ENCODE results near the gene PCDH9.

PCDH9 gene

DNA sequence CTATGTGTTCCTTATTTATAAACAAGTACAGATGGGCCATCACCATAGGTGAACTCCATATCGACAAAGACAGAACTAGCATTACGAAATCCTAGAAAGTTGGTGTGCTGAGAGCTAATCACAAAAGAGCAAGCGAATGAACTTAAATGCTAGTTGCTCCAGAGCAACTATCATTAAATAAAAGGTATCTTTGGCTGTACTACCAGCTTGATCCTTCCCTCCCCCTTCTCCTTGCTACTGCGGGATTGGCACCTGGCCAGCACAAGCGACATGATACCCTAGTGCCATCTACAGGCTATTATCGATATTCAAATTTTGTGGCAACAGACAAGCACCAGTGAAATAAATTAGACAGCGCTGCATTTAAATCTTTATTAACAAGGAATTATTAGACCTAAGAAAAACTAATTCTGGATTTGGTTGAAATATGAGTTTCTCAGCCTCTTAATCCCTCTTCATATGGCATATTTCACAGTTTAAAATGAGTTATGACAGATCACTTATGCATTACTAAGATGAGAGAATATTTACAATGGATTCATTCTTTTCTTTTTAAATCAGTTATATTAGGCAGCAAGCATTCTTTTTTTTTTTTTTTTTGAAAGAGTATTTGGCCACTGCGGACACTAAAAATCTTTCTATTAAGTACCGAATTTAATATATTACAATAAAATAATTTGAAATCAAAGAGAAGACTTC is 5.8 kb downstream of the PCDH9 start:
- peak; percentile 92 for DNase-seq

DNA sequence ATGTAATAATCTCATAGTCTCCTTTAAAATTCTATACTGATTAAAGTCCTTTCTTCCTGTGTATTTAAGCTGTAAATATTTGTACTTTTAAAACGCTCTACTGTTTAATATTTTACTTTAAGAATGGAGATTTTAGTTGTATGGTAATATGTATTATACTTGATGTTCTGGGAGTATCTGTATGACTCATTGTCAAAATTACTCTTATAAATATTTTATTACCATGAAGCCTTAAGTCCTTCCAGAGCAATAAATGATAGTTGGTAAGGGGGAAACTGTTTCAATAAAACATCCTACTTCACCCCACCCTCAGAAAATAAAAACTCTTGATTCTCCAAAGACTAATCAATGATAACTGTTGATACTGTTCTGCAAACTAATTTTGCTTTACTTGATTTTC is 6.4 kb downstream of the PCDH9 start:
- DNase-seq, result no peak

DNA sequence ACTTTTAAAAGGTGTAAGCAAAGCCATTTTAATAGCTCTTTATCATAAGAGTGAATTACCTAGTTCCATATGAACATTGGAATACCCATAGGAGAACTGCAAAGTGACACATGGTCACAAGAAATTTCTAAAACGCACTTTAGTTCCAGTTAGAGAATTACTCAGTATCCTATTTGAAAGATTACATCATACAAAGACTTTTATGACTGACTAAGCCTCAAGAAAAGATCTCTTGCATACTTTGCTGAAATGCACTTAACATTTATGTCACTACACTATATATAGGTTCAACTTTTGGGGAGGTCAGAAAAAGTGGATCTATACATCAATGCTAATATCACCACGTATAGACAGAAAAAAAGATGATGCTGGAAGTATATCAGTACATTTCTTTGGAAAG is 7.1 kb downstream of the PCDH9 start:
- DNase-seq, result peak; percentile 20

DNA sequence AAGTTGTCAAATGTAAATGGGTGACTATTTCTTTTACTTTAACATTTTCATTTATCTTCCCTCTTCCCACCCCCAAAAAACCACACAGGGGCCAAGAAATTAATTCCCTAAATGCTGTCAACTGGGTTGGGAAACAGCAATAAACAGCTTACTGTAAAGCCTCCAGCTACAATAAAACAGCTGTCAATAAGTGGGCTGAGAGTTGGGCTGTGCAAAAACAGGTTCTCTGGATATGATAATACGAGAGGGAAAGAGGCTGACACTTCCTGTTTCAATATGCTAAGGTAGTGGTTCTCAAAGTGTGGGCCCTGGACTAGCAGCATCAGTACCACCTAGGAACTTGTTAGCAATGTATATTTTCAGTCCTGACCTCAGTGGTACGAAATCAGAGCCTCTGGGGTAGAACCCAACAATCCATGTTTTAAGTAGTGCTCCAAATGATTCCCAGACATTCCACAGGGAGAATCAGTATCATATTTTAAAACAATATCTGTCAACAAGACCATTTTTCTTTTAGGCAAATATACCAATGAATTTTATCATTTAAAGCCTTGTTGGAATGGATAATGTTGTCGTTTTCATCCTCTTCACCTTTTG is 8.4 kb downstream of the PCDH9 start:
- peak; percentile 57 for DNase-seq

DNA sequence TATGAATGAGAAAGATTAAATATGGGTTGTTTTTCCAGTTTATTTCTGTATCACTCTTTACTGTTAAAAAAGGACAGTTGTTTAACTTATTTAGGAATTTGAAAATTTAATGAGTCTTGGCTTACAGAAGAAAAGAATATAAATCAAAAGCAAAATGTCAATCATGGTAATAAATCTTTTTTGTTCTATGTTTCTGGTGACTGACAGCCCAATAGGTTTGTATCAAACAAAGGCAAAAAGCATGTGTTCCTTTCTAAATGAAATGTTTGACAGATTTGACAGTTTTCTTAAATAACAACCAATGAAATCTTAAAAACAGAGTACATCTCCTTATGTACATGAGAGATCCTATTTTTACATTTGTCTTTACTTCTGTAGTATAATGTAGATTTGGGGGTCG is 11.0 kb downstream of the PCDH9 start:
- DNase-seq, result no peak

DNA sequence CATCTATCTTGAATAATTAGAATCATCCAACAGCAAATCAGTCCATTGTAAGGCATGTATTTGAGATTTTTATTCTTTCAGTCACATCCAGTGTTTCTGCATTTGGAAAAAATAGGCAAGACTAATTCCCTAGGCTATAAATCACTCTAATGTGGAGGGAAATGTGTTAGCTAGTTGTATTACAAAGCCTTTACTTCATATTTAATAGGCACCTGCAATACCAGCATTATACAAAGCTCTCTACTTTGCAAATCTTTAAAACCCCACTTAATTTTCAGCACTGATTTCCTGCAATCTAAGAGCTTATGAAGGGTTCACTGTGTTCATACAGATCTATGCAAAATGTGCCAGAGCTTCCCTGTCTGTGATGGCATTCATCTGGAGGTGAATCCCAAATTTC is 12.3 kb downstream of the PCDH9 start:
- DNase-seq, result no peak

DNA sequence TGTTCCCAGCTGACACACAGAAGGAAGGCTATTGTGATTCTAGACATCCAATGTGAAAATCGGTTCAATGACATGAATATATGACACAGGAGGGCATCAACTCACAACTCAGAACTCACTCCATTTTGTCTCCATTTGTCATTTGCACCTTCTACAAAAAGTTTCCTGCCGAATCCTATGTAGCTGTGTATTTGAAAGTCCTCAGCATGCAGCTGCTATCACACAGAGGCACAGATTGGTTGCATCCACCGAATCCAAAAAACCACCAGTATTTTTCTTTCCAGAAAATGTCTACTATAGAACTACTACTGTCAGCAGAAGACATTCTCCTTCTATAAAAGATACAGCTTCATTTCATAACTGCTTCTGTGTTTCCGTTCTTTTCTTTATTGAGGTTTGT is 13.3 kb downstream of the PCDH9 start:
- no peak for DNase-seq

DNA sequence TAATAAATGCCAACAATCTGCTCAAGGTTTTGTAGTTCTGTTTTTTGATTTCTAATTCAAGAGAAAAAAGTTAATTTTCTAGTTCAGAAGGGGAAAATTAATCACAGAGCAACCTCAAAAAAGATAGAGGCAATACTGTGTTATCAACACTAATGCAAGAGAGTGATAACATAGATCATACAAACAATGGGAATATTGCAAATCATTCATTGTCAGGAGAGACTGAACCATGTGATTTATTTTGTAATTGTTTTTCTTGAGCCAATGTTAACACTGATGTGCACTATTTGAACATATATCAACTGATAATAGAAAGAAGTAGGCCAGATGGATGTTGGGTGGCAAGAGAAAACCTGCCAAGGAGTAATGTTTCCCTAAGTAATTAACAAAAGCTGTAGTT is 19.9 kb downstream of the PCDH9 start:
- DNase-seq, result no peak

DNA sequence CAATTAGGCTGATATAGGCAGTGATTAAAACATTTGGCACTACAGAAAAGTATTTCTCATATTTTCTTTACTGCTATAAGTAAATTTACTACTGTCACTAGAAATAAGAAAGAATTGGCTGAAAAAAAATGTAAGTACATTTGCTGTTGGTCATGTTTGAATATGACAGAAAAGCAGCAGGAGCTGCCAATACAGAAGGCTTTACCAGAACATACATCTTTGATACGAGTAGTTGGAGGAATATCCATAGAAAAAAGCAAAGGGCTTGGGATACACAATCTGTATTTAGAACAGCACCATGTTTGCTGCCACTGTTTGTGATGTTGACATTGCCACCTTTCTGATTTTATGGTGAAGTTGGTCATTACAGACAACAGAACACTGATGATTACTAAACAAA is 21.6 kb downstream of the PCDH9 start:
- no peak for DNase-seq

DNA sequence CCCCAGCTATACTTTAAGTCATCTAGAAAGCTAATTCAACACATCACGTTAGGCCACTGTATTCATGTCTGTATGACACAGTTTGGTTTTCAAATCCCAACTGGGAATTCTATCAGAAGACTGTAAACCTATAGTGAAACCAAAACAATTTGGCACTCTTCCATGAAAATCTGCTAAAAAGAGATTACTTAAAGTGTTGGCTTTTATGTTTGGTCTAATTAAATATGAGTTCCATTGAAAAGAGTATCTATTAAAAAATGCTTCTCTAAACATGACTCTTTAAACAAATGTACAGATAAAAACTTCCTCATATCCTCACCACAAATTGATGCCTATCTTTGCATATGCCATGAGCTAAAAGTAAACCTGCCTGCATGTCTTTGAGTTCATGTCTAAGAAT is 25.4 kb downstream of the PCDH9 start:
- DNase-seq, result peak; percentile 50

DNA sequence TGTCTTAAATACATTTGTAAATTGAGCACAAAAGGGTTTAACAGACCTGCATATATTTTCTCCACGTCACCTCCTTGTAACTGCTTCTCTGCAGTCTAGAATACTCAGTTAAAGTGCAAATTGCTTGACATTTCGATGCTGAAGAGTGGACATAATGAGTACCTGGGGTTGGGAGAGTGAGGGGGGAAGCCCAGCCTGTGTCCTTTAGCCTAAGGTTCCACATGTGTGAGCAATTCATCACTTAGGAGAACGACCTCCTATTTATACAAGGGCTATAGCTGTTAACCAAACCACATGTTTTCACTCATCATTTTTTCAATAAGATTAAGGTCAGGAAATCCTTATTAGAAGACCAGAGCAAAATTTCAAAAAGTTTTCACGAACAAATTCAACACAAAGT is 29.5 kb downstream of the PCDH9 start:
- DNase-seq, result no peak

DNA sequence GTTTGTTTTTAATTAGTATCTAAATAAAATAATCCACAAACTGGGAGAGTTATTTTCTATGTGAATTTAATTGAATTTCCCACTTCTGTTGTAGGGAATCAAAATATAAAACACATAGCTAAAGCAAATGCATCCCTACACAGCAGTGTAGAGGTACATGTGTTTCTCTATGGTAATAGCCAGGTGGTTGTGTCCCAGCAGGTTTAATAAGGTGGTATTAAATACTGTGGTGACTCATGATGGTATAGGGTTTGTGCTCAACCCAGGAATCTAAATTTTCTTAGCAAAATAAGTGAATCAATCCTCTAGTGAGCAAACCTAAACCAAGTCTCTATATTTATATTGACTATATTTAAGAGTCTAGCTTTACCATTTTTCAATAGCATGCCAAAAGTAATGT is 30.0 kb downstream of the PCDH9 start:
- DNase-seq, result no peak

DNA sequence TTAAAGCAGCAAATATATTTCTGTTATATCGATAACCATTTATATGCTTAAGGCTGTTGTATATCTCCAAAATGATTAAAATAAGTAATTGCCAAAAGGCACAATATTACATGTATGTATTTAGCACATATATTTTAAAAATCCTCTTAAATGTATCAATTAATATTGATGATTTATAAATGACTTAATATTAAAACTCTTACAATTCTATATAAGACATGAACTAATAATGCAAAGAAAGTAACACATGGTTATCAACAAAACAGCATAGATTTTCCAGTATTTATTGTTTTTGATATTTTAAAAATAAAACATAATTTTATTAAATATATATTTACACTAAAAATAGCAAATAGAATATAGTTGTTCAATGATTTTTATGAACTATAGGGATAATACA is 32.4 kb downstream of the PCDH9 start:
- DNase-seq, result no peak

DNA sequence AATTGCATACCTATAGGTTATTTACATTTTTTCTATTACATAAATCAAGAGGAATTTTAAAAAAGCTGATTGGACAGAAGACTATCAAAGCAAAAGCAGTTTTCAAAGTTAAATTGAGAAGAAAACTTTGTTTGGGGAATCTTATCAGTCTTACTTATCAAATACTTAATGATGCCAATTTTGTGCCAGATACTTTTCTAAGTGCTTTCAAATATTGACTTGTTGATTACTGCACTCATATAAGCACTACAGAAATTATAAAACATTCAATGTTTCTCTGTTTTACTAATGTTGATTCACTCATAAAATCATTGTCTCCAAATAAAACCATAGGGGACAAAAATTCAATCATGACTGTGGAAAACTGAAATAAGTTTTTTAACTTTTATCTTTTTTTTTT is 36.2 kb downstream of the PCDH9 start:
- DNase-seq, result no peak

DNA sequence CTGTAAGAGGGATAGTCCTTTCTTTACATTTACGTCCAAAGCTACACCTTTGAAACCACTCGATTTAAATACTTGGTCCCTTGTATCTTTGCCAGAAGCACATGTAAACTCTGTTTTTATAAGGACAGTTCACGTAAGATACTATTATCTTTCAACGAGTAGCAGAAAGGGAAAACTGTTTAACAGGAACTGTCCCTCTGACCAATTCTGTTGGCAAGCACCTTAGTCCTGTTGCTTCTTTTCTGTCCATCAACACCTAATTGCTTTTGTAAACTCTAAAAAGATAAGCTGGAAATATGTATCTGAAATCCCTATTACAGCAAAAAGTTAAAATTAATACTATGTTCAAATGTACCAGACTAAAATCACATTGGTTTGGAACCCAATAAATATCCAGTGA is 37.4 kb downstream of the PCDH9 start:
- DNase-seq, result no peak

DNA sequence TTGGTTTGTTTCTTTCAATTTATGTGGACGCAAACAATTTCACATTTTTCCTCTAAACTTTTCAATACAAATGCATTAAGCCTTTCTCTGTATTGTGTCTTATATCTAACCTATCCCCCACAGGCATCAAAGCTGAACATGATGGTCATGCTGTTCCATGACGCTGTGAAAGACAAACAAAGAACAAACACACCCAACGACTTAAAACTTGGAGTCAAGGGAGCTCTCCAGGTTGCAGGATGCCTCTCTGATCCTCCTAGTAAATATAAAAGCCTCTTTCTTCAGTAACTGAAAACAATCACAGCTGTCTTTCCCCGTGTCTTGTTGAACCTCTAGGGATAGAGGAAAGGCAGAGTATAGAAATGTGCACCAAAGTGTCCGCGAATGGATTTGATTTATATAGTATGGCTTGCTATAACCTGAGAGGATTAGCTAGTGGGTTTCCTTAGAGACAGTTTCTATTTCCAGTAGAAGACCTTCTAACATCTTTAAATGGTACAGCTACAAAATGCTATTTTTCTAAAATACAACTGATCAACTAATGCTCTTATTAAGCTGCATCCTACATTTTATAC is 43.1 kb downstream of the PCDH9 start:
- no peak for DNase-seq

DNA sequence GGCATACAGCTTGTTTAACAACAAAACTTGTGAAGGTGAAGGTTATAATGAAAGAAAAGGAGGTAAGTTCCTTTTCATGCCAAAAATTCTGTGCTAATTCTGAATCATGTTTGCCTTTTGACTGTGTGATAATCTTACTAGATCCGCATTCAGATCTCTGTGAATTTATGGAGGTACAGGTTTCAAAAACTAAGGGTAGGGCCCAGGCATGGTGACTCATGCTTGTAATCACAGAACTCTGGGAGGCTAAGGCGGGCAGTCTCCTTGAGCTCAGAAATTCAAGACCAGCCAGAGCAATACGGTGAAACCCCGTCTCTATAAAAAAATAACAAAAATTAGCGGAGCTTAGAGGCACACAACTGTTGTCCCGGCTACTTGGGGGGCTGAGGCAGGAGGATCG is 45.9 kb downstream of the PCDH9 start:
- DNase-seq, result no peak

DNA sequence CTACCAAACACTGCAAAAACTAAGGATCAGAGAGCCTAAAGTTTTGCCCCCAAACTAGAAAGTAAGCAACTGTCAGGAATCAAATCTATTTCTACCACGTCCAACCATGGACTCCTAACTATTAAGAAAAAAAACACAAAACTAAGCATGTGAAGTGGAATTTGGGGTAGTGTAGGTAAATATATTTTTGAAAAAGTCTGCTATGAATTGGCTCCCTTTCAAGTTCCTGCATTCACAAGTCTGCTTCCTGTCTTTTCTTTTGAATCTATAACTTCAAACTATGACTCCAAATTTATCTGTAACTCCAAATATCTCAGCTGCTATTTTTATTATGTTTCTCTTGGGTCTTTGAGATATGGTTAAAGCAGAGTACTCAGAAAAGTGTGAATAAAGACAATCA is 47.0 kb downstream of the PCDH9 start:
- DNase-seq, result peak; percentile 7

DNA sequence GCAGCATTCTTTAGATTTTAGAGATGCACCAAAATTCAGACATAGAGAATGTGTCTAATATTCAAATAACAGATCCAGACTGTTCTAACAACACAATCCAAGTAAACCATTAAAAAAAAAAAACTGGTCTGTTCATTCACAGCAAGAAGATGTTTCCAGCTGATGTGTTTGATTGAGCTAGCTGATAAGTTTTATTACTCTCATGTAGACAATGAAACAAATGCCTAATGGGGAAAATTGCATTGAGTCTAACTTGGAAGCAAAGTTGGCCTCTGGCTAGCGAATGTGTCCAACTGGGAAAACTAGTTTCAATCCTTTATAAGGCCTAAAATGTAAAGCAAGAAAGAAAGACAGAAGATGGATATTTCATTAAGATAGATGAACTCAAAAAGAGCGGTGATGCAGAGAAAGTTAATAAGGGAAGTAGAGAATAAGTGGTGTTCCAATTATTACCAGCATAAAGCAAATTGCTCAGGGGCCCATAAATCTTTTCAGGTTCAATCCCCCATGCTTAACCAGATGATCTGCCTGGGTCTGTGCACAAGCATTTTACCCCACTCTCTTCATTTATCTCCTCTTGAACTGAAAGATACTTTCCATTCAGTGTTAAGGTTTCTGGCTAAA is 54.2 kb downstream of the PCDH9 start:
- DNase-seq, result no peak

DNA sequence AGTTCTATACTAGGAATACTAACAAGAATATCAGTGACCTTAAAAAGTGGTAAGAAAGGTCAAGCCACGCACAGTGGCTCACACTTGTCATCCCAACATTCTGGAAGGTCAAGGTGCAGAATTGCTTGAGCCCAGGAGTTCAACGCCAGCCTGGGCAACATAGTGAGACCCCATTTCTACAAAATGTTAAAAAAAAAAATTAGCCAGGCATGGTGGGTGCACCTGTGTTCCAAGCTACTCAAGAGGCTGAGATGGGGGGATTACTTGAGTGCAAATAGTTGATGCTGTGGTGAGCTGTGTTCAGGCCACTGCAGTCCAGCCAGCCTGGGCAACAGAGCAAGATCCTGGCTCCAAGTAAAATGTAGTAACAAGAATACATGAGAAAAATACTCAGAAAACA is 61.8 kb downstream of the PCDH9 start:
- no peak for DNase-seq

DNA sequence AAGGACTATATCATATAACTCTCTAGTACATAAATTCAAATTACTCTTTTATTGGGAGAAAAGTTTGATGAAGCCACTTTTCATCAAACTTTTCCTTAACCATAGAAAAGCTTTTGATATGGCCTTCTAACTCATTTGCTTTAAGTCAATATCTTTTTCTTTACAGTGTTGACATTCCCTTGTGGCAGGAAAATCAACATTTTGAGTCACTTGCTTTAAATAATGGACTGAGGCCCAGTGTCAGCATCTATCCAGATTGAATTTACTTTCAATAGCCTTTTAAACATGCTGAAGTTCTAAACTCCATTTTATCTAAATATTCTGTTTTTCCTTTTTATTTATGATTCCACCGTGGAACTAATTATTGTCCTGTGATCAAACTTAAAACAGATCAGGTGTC is 62.7 kb downstream of the PCDH9 start:
- no peak for DNase-seq

DNA sequence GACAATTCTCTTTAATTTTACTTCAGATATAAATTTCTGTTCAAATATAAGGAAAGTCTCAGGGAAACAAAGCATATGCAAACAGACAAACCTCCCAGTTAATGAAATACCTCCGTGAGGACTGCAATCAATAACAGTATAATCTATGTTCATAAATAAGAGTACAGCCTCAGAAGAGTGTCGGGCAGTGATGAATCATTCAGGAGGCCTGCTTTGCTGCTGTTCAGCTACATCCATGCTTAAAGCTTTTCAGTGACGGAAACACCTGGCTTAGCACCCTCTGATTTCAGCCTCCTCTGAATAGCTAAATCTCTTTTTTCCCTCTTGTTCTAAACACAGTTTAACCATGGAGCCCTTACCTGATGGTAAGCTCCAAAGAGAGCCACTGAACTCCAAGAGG is 69.0 kb downstream of the PCDH9 start:
- no peak for DNase-seq

DNA sequence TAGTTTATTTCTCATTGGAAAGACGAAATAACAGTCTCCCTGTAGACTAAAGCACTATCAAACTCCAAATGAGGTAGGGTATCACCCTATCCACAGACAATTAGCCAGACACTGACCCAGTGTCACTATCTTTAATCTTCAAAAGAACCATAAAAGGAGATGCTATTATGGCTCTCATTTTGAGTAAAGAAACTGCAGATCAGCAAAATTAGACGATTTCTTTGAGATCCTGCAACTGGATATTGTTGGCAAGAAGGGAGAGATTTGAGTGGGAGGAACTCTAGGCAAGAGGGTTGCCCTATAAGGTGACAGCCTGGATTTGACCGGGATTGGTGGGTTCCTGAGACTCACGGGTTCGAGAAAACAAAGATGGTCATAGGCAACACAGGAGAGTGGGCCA is 71.2 kb downstream of the PCDH9 start:
- DNase-seq, result no peak

DNA sequence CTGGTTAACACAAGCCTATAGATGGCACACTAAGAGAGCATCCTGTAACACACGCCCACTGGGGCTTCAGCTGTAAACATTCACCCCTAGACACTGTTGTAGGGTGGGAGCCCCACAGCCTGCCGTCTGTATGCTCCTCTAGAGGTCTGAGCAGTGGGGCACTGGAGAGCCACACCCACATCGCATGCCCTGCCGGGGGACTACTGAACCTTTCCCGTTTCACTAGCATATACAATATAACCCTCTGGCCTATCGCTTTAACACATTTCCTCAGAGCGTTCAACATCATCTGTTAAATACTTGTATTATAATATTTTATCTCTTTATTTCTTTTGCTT is 73.4 kb downstream of the PCDH9 start:
- DNase-seq, result no peak
